GM23248 (cell line): ENCODE results near the gene XIRP2. TPM values are rescaled to one million over a fixed set of nuclear protein-coding genes. Genes with fewer than 3 reads are reported as not detected.

Source experiments
- DNase-seq: peaks from one replicate; pipeline ENCODE4 v3.0.0-alpha.2; 2015
- H2AFZ ChIP-seq: fragments of 200-600 bp; sonication (generic); 2 replicates; pipeline ENCODE4 v1.6.1; 2016; ENCODE audit warnings: antibody characterized with exemption
- H3F3A ChIP-seq: fragments of 200-600 bp; sonication (generic); 2 replicates; pipeline ENCODE4 v1.6.1; 2016; ENCODE audit warnings: mild to moderate bottlenecking, antibody characterized with exemption, mixed run types; ENCODE audit not compliant: insufficient read depth
- H3K27ac ChIP-seq: fragments of 200-600 bp; sonication (generic); 2 replicates; pipeline ENCODE4 v1.5.1; 2016; ENCODE audit warnings: mild to moderate bottlenecking
- H3K27me3 ChIP-seq: fragments of 200-600 bp; sonication (generic); replicated peaks from 2 replicates; pipeline ENCODE4 v1.6.1; 2016; ENCODE audit warnings: mild to moderate bottlenecking; ENCODE audit not compliant: insufficient read depth
- H3K36me3 ChIP-seq: fragments of 200-600 bp; sonication (generic); 2 replicates; pipeline ENCODE4 v1.6.1; 2016; ENCODE audit warnings: low read depth, mild to moderate bottlenecking
- H3K4me1 ChIP-seq: fragments of 200-600 bp; sonication (generic); 2 replicates; pipeline ENCODE4 v1.6.1; 2016; ENCODE audit warnings: mild to moderate bottlenecking; ENCODE audit not compliant: insufficient read depth
- H3K4me2 ChIP-seq: fragments of 200-600 bp; sonication (generic); one replicate; pipeline ENCODE4 v1.6.1; 2016; ENCODE audit warnings: mild to moderate bottlenecking; ENCODE audit not compliant: unreplicated experiment
- H3K4me3 ChIP-seq: fragments of 200-600 bp; sonication (generic); 2 replicates; pipeline ENCODE4 v1.5.1; 2016; ENCODE audit warnings: mild to moderate bottlenecking
- H3K79me2 ChIP-seq: fragments of 200-600 bp; sonication (generic); 2 replicates; pipeline ENCODE4 v1.6.1; 2016; ENCODE audit warnings: mild to moderate bottlenecking; ENCODE audit not compliant: insufficient read depth
- H3K9ac ChIP-seq: fragments of 200-600 bp; sonication (generic); 2 replicates; pipeline ENCODE4 v1.6.1; 2016; ENCODE audit warnings: mild to moderate bottlenecking
- H3K9me2 ChIP-seq: fragments of 200-600 bp; sonication (generic); 2 replicates; pipeline ENCODE4 v1.6.1; 2016; ENCODE audit warnings: mixed run types, mild to moderate bottlenecking, moderate library complexity; ENCODE audit not compliant: insufficient read depth
- H3K9me3 ChIP-seq: fragments of 200-600 bp; sonication (generic); one replicate; pipeline ENCODE4 v1.6.1; 2017; ENCODE audit warnings: low read depth
- H4K20me1 ChIP-seq: fragments of 200-600 bp; sonication (generic); 2 replicates; pipeline ENCODE4 v1.6.0; 2016; ENCODE audit not compliant: insufficient read depth
- EZH2 ChIP-seq: fragments of 200-600 bp; sonication (generic); IDR thresholded peaks from 2 replicates; pipeline ENCODE4 v1.6.1; 2018; ENCODE audit warnings: antibody characterized with exemption, mild to moderate bottlenecking; ENCODE audit not compliant: insufficient read depth, poor library complexity, severe bottlenecking
- EZH2phosphoT487 ChIP-seq: fragments of 200-600 bp; sonication (generic); IDR thresholded peaks from 2 replicates; pipeline ENCODE4 v1.6.1; 2018; ENCODE audit warnings: antibody characterized with exemption, moderate library complexity, mild to moderate bottlenecking, low read depth; ENCODE audit not compliant: insufficient read depth
- WGBS, 2 experiments: methylation state at CpG; one replicate each; pipeline ENCODE4 v1.1.6; 2015 to 2017; ENCODE audit warnings: low lambda C conversion rate in 2 of 2, low coverage in 1 of 2; ENCODE audit errors: missing lambda C conversion rate in 2 of 2; 5-methylcytosine and 5-hydroxymethylcytosine counted together
- in situ Hi-C: fragments of 300-500 bp; cut with MboI; formaldehyde crosslinking; loops from 2 replicates; pipeline ENCODE4 v1.15.0; 2020
- polyA plus RNA-seq: library from polyadenylated mRNA; unstranded; fragments of >200 nt; fragmentation: Nextera tagmentation; extraction: Ambion mirVana; gene quantifications from 2 replicates; pipeline ENCODE4 v1.2.1, GENCODE V29; 2016
- total RNA-seq: library from RNA; depleted of rRNA; stranded (reverse); fragments of >200 nt; shearing (Covaris generic); gene quantifications from 2 replicates; pipeline ENCODE4 v1.2.3, GENCODE V29; 2014

XIRP2 gene
- total and polyA plus RNA-seq, 2 experiments from 2014 or later: not detected

DNA sequence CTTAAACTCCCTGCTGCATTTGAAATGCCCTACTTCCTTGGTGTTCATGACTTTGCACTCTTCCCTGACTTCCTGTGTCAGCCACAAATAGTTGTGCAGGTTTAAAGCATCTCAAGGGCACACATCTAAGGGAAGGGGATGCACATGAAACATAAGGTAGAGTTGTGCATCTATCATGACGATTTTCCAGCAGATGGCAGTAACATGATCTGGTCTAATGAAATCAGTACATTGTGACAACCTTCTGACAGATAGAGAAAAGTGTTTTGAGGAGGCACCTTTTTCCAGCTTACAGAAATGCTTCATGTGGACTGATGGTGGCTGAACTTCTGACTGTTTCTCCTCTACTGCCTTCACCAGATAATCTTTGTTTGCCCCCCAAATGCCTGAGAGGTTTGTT is 238.9 kb downstream of the XIRP2 start:
- H3K9me3 ChIP-seq: no peaks in the 10 kb centered on the region
- H3K27ac ChIP-seq: no peak overlapping the region
- no peak overlapping the region for H2AFZ ChIP-seq
- H3K79me2 ChIP-seq: no peaks in the 10 kb centered on the region
- peak; percentile 44 for DNase-seq
- H4K20me1 ChIP-seq: no peaks in the 10 kb centered on the region
- no peak overlapping the region for H3K4me3 ChIP-seq
- 0% methylated on average over 1 of the region's 1 CpG for WGBS, 2 experiments
- H3K9me2 ChIP-seq: no peaks in the 10 kb centered on the region
- TF ChIP-seq EZH2phosphoT487: no peak
- no peak for TF ChIP-seq EZH2
- no peaks in the 10 kb centered on the region for H3K4me1 ChIP-seq
- in situ Hi-C loops: no loop called here
- H3F3A ChIP-seq: no peaks in the 10 kb centered on the region
- H3K36me3 ChIP-seq: no peaks in the 10 kb centered on the region
- H3K4me2 ChIP-seq: no peak overlapping the region
- peaks cover 6% of the 10 kb centered on the region; the same call in 1 of the 2 replicates for H3K27me3 ChIP-seq
- H3K9ac ChIP-seq: no peak overlapping the region

GRCh38 chr2:167128130-167128529 is 239.8 kb downstream of the XIRP2 start:
- TF ChIP-seq EZH2phosphoT487: no peak
- TF ChIP-seq EZH2: no peak
- H2AFZ ChIP-seq: no peak overlapping the region
- no peaks in the 10 kb centered on the region for H3K36me3 ChIP-seq
- H4K20me1 ChIP-seq: no peaks in the 10 kb centered on the region
- in situ Hi-C loops: no loop called here
- no peaks in the 10 kb centered on the region for H3K4me1 ChIP-seq
- peaks cover 6% of the 10 kb centered on the region; the same call in 1 of the 2 replicates for H3K27me3 ChIP-seq
- no peak for DNase-seq
- no peaks in the 10 kb centered on the region for H3F3A ChIP-seq
- 89 to 93% methylated on average over 9 of the region's 9 CpGs for WGBS, 2 experiments
- no peak overlapping the region for H3K27ac ChIP-seq
- H3K9me2 ChIP-seq: no peaks in the 10 kb centered on the region
- no peak overlapping the region for H3K4me2 ChIP-seq
- no peaks in the 10 kb centered on the region for H3K79me2 ChIP-seq
- no peaks in the 10 kb centered on the region for H3K9me3 ChIP-seq
- H3K4me3 ChIP-seq: no peak overlapping the region
- no peak overlapping the region for H3K9ac ChIP-seq

GRCh38 chr2:167132066-167132465 is 243.8 kb downstream of the XIRP2 start:
- no peak overlapping the region for H3K4me3 ChIP-seq
- H3K4me1 ChIP-seq: peaks cover 15% of the 10 kb centered on the region
- H3K9me2 ChIP-seq: no peaks in the 10 kb centered on the region
- H3K36me3 ChIP-seq: no peaks in the 10 kb centered on the region
- no peak overlapping the region for H3K27ac ChIP-seq
- H3K4me2 ChIP-seq: no peak overlapping the region
- no peak overlapping the region for H2AFZ ChIP-seq
- peaks cover 13% of the 10 kb centered on the region for H3F3A ChIP-seq
- TF ChIP-seq EZH2phosphoT487: no peak
- no peak for TF ChIP-seq EZH2
- H3K27me3 ChIP-seq: no peaks in the 10 kb centered on the region
- H3K9me3 ChIP-seq: no peaks in the 10 kb centered on the region
- DNase-seq: no peak
- WGBS, 2 experiments: 97 to 100% methylated on average over 1 of the region's 1 CpG
- in situ Hi-C loops: no loop called here
- H4K20me1 ChIP-seq: no peaks in the 10 kb centered on the region
- H3K79me2 ChIP-seq: no peaks in the 10 kb centered on the region
- H3K9ac ChIP-seq: no peak overlapping the region

GRCh38 chr2:167132906-167133555 is 244.8 kb downstream of the XIRP2 start:
- Histone ChIP-seq H3K9ac (no peak overlapping the region), H3K4me2 (no peak overlapping the region), H3K9me2 (no peaks in the 10 kb centered on the region), H3K9me3 (no peaks in the 10 kb centered on the region), H3F3A (peaks cover 13% of the 10 kb centered on the region), H3K4me3 (no peak overlapping the region), H3K27me3 (no peaks in the 10 kb centered on the region), H3K27ac (no peak overlapping the region), H4K20me1 (no peaks in the 10 kb centered on the region), H2AFZ (no peak overlapping the region), H3K4me1 (peaks cover 20% of the 10 kb centered on the region), H3K36me3 (no peaks in the 10 kb centered on the region), H3K79me2 (no peaks in the 10 kb centered on the region)
- in situ Hi-C loops: no loop called here
- WGBS, 2 experiments: 80 to 86% methylated on average over 3 of the region's 3 CpGs
- no peak for DNase-seq
- TF ChIP-seq EZH2phosphoT487: no peak
- TF ChIP-seq EZH2: no peak

DNA sequence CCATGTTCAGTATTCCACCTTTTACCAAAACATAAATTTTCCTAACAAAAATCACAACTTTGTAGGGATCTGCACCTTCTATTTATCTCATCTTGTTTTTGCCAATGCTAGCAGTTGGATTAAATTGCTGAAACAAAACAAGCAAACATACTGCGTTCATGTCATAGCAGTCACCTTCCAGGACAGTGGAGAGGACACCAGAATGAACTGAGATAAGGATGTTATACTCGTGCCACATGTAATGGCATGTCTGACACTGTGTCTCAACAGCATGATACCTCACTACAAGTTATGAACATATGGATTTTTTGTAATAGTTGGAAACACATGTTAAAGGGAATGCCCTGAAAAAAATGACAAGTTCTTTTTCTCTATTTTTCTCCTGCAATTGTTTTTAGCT is 245.3 kb downstream of the XIRP2 start:
- WGBS, 2 experiments: 83 to 85% methylated on average over 2 of the region's 2 CpGs

More for the DNA sequence above, 245.3 kb downstream of the XIRP2 start:
- Histone ChIP-seq H3K27ac (no peak overlapping the region), H3K4me2 (no peak overlapping the region), H3K4me1 (peaks cover 20% of the 10 kb centered on the region), H3K9me2 (no peaks in the 10 kb centered on the region), H3F3A (peaks cover 13% of the 10 kb centered on the region), H3K27me3 (no peaks in the 10 kb centered on the region), H3K36me3 (no peaks in the 10 kb centered on the region), H3K4me3 (no peak overlapping the region), H4K20me1 (no peaks in the 10 kb centered on the region), H2AFZ (no peak overlapping the region), H3K9ac (no peak overlapping the region), H3K9me3 (no peaks in the 10 kb centered on the region), H3K79me2 (no peaks in the 10 kb centered on the region)
- in situ Hi-C loops: no loop called here
- DNase-seq: no peak
- TF ChIP-seq EZH2: no peak
- no peak for TF ChIP-seq EZH2phosphoT487
